T-helper 2 cell treated with Interferon-gamma antibody and Interleukin-4, amounts not matched to agents 5 μg/mL and 100 μg/mL, for 36 hours (primary cell): Measurements from ENCODE around the gene SDF2.
A peak's percentile ranks its signal among the peaks of the same experiment; 100 is the strongest.

ENCODE experiments used
- DNase-seq: peaks from one replicate; pipeline ENCODE4 v3.0.0; 2021; ENCODE audit warnings: low spot score
- H3K27ac Mint-ChIP-seq: one replicate; pipeline ENCODE4 v1.8.0; 2021; ENCODE audit warnings: mild to moderate bottlenecking, mixed read lengths
- H3K27me3 Mint-ChIP-seq: one replicate; pipeline ENCODE4 v1.8.0; 2021; ENCODE audit warnings: low read depth, mixed read lengths
- H3K36me3 Mint-ChIP-seq: one replicate; pipeline ENCODE4 v1.8.0; 2021; ENCODE audit warnings: low read depth, mixed read lengths
- H3K4me1 Mint-ChIP-seq: one replicate; pipeline ENCODE4 v1.8.0; 2021; ENCODE audit warnings: low read depth, mixed read lengths
- H3K4me3 Mint-ChIP-seq: one replicate; pipeline ENCODE4 v1.8.0; 2022; ENCODE audit warnings: mild to moderate bottlenecking, moderate library complexity, mixed read lengths
- H3K9me3 Mint-ChIP-seq: one replicate; pipeline ENCODE4 v1.8.0; 2021; ENCODE audit warnings: mixed read lengths

Gene SDF2

DNA sequence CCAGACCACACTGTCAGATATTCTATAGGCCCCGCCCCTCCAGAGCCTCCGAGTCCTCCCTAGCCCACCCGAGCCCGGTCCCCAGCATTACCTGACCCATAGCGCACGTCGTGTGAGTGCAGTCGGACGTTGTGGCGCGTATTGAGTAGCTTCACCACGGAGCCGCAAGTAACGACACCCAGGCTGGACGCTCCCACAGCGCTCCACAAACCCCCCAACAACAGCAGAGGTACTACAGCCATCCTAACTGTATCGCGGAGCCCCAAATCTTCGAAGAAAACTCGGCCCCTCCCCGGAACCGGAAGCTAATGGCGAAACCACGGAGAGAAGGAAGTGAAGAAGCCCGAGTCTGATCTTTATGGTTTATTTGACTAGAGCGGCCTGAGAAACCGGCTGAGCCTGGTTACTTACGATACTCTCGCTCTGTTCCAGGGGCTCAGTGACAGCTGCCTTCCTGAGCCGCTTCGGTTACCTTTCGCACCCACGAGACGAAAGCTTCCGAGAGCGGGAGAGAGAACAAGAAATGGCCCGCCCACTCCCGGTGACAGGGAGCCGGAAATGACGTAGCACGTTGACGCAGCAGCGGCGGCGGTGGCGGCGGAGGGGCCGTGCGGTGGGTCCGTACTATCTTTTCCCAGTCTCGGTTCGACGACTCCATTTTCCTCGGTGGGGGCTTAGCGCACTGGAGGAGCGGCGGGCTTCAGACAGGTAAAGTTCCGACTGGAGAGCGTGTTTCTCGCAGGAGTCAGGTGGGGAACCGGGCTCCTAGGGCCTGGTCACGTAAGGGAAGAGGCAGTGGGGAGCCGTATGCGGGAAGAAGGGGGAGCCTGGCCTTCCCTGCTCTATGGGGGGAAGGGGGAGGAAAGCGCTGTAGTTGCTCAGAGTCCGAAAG lies at the start of gene SDF2, which contains the start of gene SUPT6H:
Gene SDF2 (minus strand): TSS at position 272 of the 892 bp plus-strand sequence. CDS start 30 bp downstream, at position 242.
Gene SUPT6H (plus strand): TSS at position 571 of the 892 bp plus-strand sequence. CDS start 11,197 bp downstream, outside the sequence.
- Mint-ChIP-seq H3K4me1 (peaks cover 34% of the 10 kb centered on the region), H3K4me3 (peak within 1 kb of the TSS; percentile 95), H3K9me3 (no peaks in the 10 kb centered on the region), H3K36me3 (peaks cover 38% of the 10 kb centered on the region), H3K27ac (peak within 1 kb of the TSS; percentile 95), H3K27me3 (no peaks in the 10 kb centered on the region)
- DNase-seq = peak; percentile 93

DNA sequence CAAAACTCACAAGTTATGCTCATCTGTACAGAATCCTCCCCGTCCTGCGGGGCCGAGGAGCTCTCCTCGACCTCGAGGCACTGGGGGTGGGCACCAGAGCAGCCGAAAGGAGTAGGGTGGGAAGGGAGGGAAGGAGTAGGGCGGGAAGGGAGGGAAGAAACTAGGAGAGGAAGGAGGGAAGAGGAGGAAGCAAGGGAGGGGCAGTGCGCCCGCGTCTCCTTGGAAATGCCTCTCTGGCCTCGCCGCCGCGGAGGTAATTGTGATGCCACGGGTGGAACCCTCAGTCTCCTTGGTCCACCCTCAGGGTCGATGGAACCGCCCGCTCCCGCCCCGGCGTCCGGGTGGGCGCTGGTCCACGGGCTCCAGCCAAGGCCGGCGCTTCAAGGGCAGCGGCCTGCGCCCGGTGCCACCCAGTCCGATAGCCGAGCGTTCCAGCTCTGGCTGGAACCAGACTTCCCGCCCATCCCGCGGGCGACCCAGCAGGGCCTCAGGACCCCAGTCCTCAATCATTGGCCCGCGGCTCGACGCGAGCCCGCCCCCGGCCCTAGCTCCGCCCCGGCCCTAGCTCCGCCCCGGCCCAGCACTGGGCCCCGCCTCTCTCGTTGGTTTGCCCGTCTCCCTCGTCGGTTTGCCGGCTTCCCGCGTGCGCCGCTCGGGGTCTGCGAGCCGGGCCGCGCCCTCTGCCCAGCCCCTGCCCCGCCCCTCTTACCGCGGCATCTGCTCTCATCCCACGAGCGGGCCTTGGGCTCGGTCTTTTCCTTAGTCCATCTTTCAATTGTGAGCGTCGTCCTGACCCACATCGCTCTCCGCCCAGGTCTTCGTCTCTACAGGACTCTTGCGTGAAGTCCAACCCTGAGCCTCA lies 49.4 kb upstream of the SDF2 start:
- DNase-seq = peak; percentile 93
- Mint-ChIP-seq H3K27ac (peak overlapping the region; percentile 93), H3K27me3 (peaks cover 14% of the 10 kb centered on the region), H3K4me3 (peak overlapping the region; percentile 82), H3K4me1 (peaks cover 14% of the 10 kb centered on the region), H3K9me3 (no peaks in the 10 kb centered on the region), H3K36me3 (peaks cover 6% of the 10 kb centered on the region)

- Mint-ChIP-seq H3K4me3 (no peak overlapping the region), H3K9me3 (no peaks in the 10 kb centered on the region), H3K27ac (peak overlapping the region; percentile 2), H3K4me1 (peaks cover 11% of the 10 kb centered on the region), H3K27me3 (no peaks in the 10 kb centered on the region), H3K36me3 (peaks cover 22% of the 10 kb centered on the region)
- DNase-seq = no peak
Observed at GRCh38 chr17:28707339-28707720, 45.6 kb upstream of the SDF2 start.

- H3K4me1 Mint-ChIP-seq = peaks cover 6% of the 10 kb centered on the region
- no peaks in the 10 kb centered on the region for H3K9me3 Mint-ChIP-seq
- H3K36me3 Mint-ChIP-seq = peaks cover 26% of the 10 kb centered on the region
- DNase-seq = no peak
- no peak overlapping the region for H3K4me3 Mint-ChIP-seq
- H3K27me3 Mint-ChIP-seq = no peaks in the 10 kb centered on the region
- H3K27ac Mint-ChIP-seq = peak overlapping the region; percentile 2
Observed at GRCh38 chr17:28706471-28707338, 45.0 kb upstream of the SDF2 start.

DNA sequence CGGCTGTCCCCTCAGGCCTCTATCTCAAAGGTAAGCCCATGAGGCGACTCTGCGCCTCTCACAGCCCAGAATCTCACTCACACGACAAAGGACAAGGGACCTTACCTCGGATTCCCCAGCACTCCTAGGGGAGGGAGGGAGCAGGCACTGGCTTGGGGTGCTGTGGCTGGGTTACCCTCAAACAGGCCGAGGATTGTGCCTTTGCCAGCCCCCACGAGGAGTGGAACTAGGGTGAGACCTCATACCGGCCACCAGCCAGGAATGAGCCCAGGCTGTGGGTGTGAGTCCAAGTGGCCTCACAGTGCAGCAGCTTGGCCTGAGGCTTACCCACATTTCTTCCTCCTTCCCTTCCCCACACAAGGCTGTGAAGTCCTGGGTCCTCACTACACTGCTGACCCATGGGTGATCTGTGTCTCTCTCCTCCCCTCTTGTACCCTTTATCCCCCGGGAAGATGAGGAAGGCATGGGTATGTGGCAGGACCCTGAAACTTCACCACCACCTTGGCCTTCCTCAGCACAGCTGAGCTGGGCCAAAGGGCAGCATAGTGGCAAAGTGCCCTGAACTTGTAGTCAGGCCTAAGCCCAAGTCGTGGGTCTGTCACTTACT lies 44.1 kb upstream of the SDF2 start:
- H3K27ac Mint-ChIP-seq = no peak overlapping the region
- no peak for DNase-seq
- H3K36me3 Mint-ChIP-seq = peaks cover 31% of the 10 kb centered on the region
- no peaks in the 10 kb centered on the region for H3K9me3 Mint-ChIP-seq
- peaks cover 4% of the 10 kb centered on the region for H3K4me1 Mint-ChIP-seq
- H3K27me3 Mint-ChIP-seq = no peaks in the 10 kb centered on the region
- H3K4me3 Mint-ChIP-seq = no peak overlapping the region

- no peaks in the 10 kb centered on the region for H3K9me3 Mint-ChIP-seq
- H3K4me1 Mint-ChIP-seq = no peaks in the 10 kb centered on the region
- H3K4me3 Mint-ChIP-seq = no peak overlapping the region
- H3K36me3 Mint-ChIP-seq = peaks cover 33% of the 10 kb centered on the region
- no peaks in the 10 kb centered on the region for H3K27me3 Mint-ChIP-seq
- H3K27ac Mint-ChIP-seq = peak overlapping the region; percentile 44
- no peak for DNase-seq
Observed at GRCh38 chr17:28705074-28705659, 43.5 kb upstream of the SDF2 start.

DNA sequence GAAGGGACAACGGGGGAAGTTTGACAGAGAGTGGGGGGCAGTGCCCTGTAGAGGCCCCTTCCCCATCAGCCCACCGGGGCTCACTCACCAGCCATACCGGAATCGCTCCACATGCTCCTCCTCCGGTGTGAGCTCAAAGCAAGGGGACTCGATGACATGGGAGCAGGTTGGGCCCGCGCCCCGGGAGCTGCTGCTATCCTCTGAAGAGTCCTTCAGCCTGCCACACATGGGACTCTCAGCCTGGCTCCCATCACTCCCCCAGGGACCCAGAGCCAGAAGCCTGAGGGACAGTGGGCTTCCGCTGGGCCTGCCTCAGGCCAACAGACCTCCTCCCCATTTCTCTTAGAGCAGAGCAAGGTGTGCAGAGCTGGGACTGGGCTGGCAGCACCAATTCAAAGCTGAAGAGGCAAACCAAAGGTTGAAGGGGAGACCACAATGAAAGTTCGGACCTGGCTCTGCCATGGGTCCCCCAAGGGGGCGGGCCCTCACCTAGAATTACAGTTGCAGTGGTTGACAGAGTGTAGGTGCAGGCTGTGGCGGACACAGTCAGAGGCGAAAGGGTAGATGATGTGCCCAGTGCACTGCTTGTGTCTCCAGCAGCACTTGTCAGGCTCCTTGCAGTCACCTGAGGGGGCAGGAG lies 42.6 kb upstream of the SDF2 start:
- Mint-ChIP-seq H3K27me3 (no peaks in the 10 kb centered on the region), H3K4me1 (no peaks in the 10 kb centered on the region), H3K36me3 (peaks cover 41% of the 10 kb centered on the region), H3K9me3 (no peaks in the 10 kb centered on the region), H3K27ac (no peak overlapping the region), H3K4me3 (no peak overlapping the region)
- DNase-seq = no peak

GRCh38 chr17:28703552-28704218 lies 42.0 kb upstream of the SDF2 start:
- H3K4me1 Mint-ChIP-seq = no peaks in the 10 kb centered on the region
- no peak overlapping the region for H3K4me3 Mint-ChIP-seq
- peak overlapping the region; percentile 12 for H3K27ac Mint-ChIP-seq
- H3K27me3 Mint-ChIP-seq = no peaks in the 10 kb centered on the region
- H3K36me3 Mint-ChIP-seq = peaks cover 42% of the 10 kb centered on the region
- DNase-seq = no peak
- no peaks in the 10 kb centered on the region for H3K9me3 Mint-ChIP-seq

DNA sequence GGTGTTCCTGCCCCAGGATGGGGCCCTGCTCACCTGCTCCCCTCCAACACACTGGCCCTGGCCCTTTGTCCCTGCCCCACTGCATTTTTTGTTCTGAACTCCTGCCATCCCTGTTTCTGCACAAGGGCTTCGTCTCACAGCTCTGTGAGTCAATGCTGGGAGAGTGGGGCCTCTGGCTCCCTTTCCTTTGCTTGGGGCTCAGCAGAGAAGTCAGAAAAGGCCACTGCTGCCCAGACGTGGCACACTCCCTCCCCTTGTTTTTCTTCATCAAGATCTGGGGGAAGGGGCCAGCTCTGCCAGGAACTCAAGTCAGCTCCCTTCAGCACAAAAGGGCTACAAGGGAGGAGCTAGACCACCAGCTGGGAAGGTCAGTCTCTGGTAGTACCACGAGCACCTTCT lies 41.0 kb upstream of the SDF2 start:
- Mint-ChIP-seq H3K27ac (no peak overlapping the region), H3K4me1 (no peaks in the 10 kb centered on the region), H3K36me3 (peaks cover 44% of the 10 kb centered on the region), H3K9me3 (no peaks in the 10 kb centered on the region), H3K27me3 (no peaks in the 10 kb centered on the region), H3K4me3 (no peak overlapping the region)
- no peak for DNase-seq

GRCh38 chr17:28702026-28702751 lies 40.5 kb upstream of the SDF2 start:
- H3K36me3 Mint-ChIP-seq = peaks cover 45% of the 10 kb centered on the region
- no peak overlapping the region for H3K4me3 Mint-ChIP-seq
- H3K27ac Mint-ChIP-seq = no peak overlapping the region
- DNase-seq = no peak
- no peaks in the 10 kb centered on the region for H3K4me1 Mint-ChIP-seq
- H3K9me3 Mint-ChIP-seq = no peaks in the 10 kb centered on the region
- H3K27me3 Mint-ChIP-seq = no peaks in the 10 kb centered on the region

- no peak overlapping the region for H3K4me3 Mint-ChIP-seq
Observed at GRCh38 chr17:28700830-28701492, 39.3 kb upstream of the SDF2 start.

More at GRCh38 chr17:28700830-28701492, 39.3 kb upstream of the SDF2 start:
- H3K36me3 Mint-ChIP-seq = peaks cover 53% of the 10 kb centered on the region
- H3K27me3 Mint-ChIP-seq = no peaks in the 10 kb centered on the region
- no peak overlapping the region for H3K27ac Mint-ChIP-seq
- H3K9me3 Mint-ChIP-seq = no peaks in the 10 kb centered on the region
- no peaks in the 10 kb centered on the region for H3K4me1 Mint-ChIP-seq
- no peak for DNase-seq
